HepG2 (cell line): ENCODE measurements around the gene PMFBP1. TPM values are rescaled to one million over a fixed set of nuclear protein-coding genes. Genes with fewer than 3 reads are reported as not detected.
A peak's percentile ranks its signal among the peaks of the same experiment; 100 is the strongest.

ENCODE experiments used
- ATAC-seq: fragments of 200-7000 bp; cut with Tn5 transposase; 3 replicates; pipeline ENCODE4 v1.9.1; 2020; ENCODE audit warnings: mild to moderate bottlenecking, moderate library complexity
- BruUV-seq: library from RNA; stranded (reverse); fragments of 400-500 nt; replicated peaks from 2 replicates; lab custom pipeline; 2021; lab: Mats Ljungman, UMichigan
- CTCF ChIA-PET: fragments of 300-600 bp; formaldehyde crosslinking; extraction: SDS; loops from one replicate; lab custom pipeline; 2021; ENCODE audit warnings: low total read pairs, inconsistent platforms, low intra/inter-chr PET ratio; lab: Yijun Ruan, JAX
- POLR2A ChIA-PET: fragments of 350-600 bp; sonication (Branson Sonifier 250); formaldehyde crosslinking; loops from one replicate; lab custom pipeline; 2020; ENCODE audit warnings: antibody characterized with exemption, inconsistent platforms; lab: Yijun Ruan, JAX
- DNase-seq: peaks from one replicate; pipeline ENCODE4 v3.0.0-alpha.2; 2015; ENCODE audit warnings: low spot score
- FAIRE-seq: peaks from 3 replicates; lab custom pipeline; 2011; peaks lifted over from hg19 to GRCh38; lab: Jason Lieb, UNC
- H2AFZ ChIP-seq: one replicate; pipeline ENCODE4 v1.6.1; 2011; ENCODE audit warnings: low read length, inconsistent platforms
- H3K27ac ChIP-seq: fragments of 300-600 bp; 3 replicates; pipeline ENCODE4 v1.8.0; 2011; ENCODE audit warnings: mixed run types, mild to moderate bottlenecking, mixed read lengths, low read length, inconsistent platforms; ENCODE audit not compliant: insufficient read depth; ENCODE audit errors: extremely low read length
- H3K27me3 ChIP-seq, 2 experiments: fragments of 200-600 bp in 1 of 2; 2 replicates in 1 of 2; 3 replicates in 1 of 2; pipeline versions ENCODE4 v1.6.0 to v1.8.0; 2011; ENCODE audit warnings: low read length in 2 of 2, mild to moderate bottlenecking in 2 of 2, moderate library complexity in 2 of 2, inconsistent platforms in 1 of 2; ENCODE audit not compliant: insufficient read depth in 2 of 2, control insufficient read depth in 1 of 2
- H3K36me3 ChIP-seq, 2 experiments: fragments of 200-600 bp in 1 of 2; replicated peaks in 1 of 2; 2 replicates in 1 of 2; 3 replicates in 1 of 2; pipeline versions ENCODE4 v1.5.1 to v1.8.0; 2011; ENCODE audit warnings: low read length in 2 of 2, inconsistent platforms in 1 of 2; ENCODE audit not compliant: insufficient read depth in 2 of 2, control insufficient read depth in 1 of 2
- H3K4me1 ChIP-seq: 2 replicates; pipeline ENCODE4 v1.5.1; 2012; ENCODE audit warnings: low read length, inconsistent platforms; ENCODE audit not compliant: insufficient read depth
- H3K4me2 ChIP-seq: 2 replicates; pipeline ENCODE4 v1.6.0; 2011; ENCODE audit warnings: low read depth, low read length, inconsistent platforms
- H3K4me3 ChIP-seq, 3 experiments: fragments of 200-600 bp in 1 of 3; sonication (generic), shearing (Covaris generic) in 1 of 3; replicated peaks in 1 of 3; 2 replicates each; pipeline ENCODE4 v1.5.1; 2011 to 2016; ENCODE audit warnings: low read length in 3 of 3, inconsistent platforms in 2 of 3, low read depth in 2 of 3, mild to moderate bottlenecking in 2 of 3, control low read depth in 1 of 3, mixed read lengths in 1 of 3; ENCODE audit not compliant: insufficient read depth in 1 of 3
- H3K79me2 ChIP-seq: one replicate; pipeline ENCODE4 v1.6.1; 2011; ENCODE audit warnings: low read length, inconsistent platforms; ENCODE audit not compliant: insufficient read depth
- H3K9ac ChIP-seq: 2 replicates; pipeline ENCODE4 v1.6.0; 2011; ENCODE audit warnings: mild to moderate bottlenecking, low read depth, low read length, inconsistent platforms; ENCODE audit not compliant: insufficient read depth
- H3K9me3 ChIP-seq: 2 replicates; pipeline ENCODE4 v1.5.1; 2012; ENCODE audit warnings: mild to moderate bottlenecking, low read length
- H4K20me1 ChIP-seq: 2 replicates; pipeline ENCODE4 v1.6.0; 2011; ENCODE audit warnings: inconsistent platforms, mild to moderate bottlenecking, low read length, moderate library complexity; ENCODE audit not compliant: insufficient read depth
- BORCS8-MEF2B ChIP-seq: sonication (generic); formaldehyde crosslinking; IDR thresholded peaks from 2 replicates; pipeline ENCODE4 v1.8.0; 2022; ENCODE audit warnings: mild to moderate bottlenecking, missing genetic modification reagents
- HHEX ChIP-seq: IDR thresholded peaks from 2 replicates; pipeline ENCODE4 v1.6.1; 2016; ENCODE audit warnings: control low read depth
- IKZF5 ChIP-seq: IDR thresholded peaks from 2 replicates; pipeline ENCODE4 v1.6.1; 2018; ENCODE audit warnings: missing genetic modification reagents, mild to moderate bottlenecking, missing compliant biosample characterization
- MNT ChIP-seq: fragments of 450-650 bp; IDR thresholded peaks from 2 replicates; pipeline ENCODE4 v1.6.1; 2016
- SNAPC5 ChIP-seq: sonication (generic); formaldehyde crosslinking; IDR thresholded peaks from 2 replicates; pipeline ENCODE4 v1.8.1; 2023; ENCODE audit warnings: mild to moderate bottlenecking, missing genetic modification reagents, borderline replicate concordance
- SSRP1 ChIP-seq: IDR thresholded peaks from 2 replicates; pipeline ENCODE4 v1.6.1; 2016; ENCODE audit warnings: control low read depth
- ZBTB43 ChIP-seq: sonication (generic); formaldehyde crosslinking; conservative IDR thresholded peaks from 2 replicates; pipeline ENCODE4 v1.4.0; 2020; ENCODE audit warnings: missing genetic modification reagents
- ZNF101 ChIP-seq: sonication (generic); formaldehyde crosslinking; IDR thresholded peaks from 2 replicates; pipeline ENCODE4 v1.4.0; 2020; ENCODE audit warnings: mild to moderate bottlenecking, low read depth, missing genetic modification reagents, borderline replicate concordance
- WGBS: methylation state at CpG from one replicate; pipeline ENCODE4 v1.1.6; 2017; ENCODE audit warnings: low lambda C conversion rate; 5-methylcytosine and 5-hydroxymethylcytosine counted together
- in situ Hi-C: cut with HindIII; loops from 2 replicates; pipeline ENCODE4 v1.10.0; 2017; ENCODE audit warnings: low pct_unique_long_range_greater_than_20kb; ENCODE audit not compliant: extremely low pct_ligation_motif_present
- intact Hi-C: fragments of 100-400 bp; cut with micrococcal nuclease; formaldehyde crosslinking; loops from one replicate; pipeline ENCODE4 v1.10.0; 2022; ENCODE audit not compliant: unreplicated experiment
- polyA plus RNA-seq, 8 experiments: library from polyadenylated mRNA; depleted of rRNA in 3 of 8; stranded (reverse) in 7 of 8; unstranded in 1 of 8; fragments of >200 nt; fragmentation: Illumina TruSeq in 4 of 8; extraction: Trizol in 4 of 8; gene quantifications; 2 replicates each; pipeline versions ENCODE4 v1.2.1 to v1.2.3, GENCODE V29; 2011 to 2016; ENCODE audit warnings: low read depth in 4 of 8, missing spikeins in 1 of 8, mixed read lengths in 1 of 8; ENCODE audit not compliant: insufficient read depth in 1 of 8
- total RNA-seq, 5 experiments: library from RNA; depleted of rRNA; stranded (reverse); fragments of >200 nt; fragmentation: Illumina TruSeq; extraction: Trizol; gene quantifications; 2 replicates each; pipeline ENCODE4 v1.2.3, GENCODE V29; 2016; ENCODE audit warnings: low read depth in 1 of 5

PMFBP1 gene
- total and polyA plus RNA-seq, 2 of the 13 experiments (the other 11 are each of a cell fraction or from before 2014, with no cell fraction given): 1.9 to 3.8 TPM

- TF ChIP-seq ZBTB43 (CRISPR knock-in tag): no peak
- TF ChIP-seq SSRP1 (CRISPR knock-in tag): no peak
- TF ChIP-seq SNAPC5 (CRISPR knock-in tag): no peak
- TF ChIP-seq IKZF5 (CRISPR knock-in tag): no peak
- TF ChIP-seq ZNF101 (CRISPR knock-in tag): no peak
Measured at GRCh38 chr16:72109300-72109699, 62.7 kb downstream of the PMFBP1 start (continued).

- ATAC-seq (no peak), DNase-seq (no peak), FAIRE-seq (no peak)
- no peak overlapping the region for H3K4me2 ChIP-seq
- no peaks in the 10 kb centered on the region for H3K27me3 ChIP-seq
- H3K36me3 ChIP-seq: peaks cover 78 to 95% of the 10 kb centered on the region in 2 experiments
- H3K27ac ChIP-seq: no peak overlapping the region
- 93% methylated on average over 14 of the region's 16 CpGs for WGBS
- H2AFZ ChIP-seq: no peak overlapping the region
- no peaks in the 10 kb centered on the region for H4K20me1 ChIP-seq
- ChIA-PET POLR2A (no interaction called here), CTCF (no interaction called here)
- no peak for TF ChIP-seq HHEX (CRISPR knock-in tag)
- 0 out of 2 replicates have a peak, but pooled peaks have one; percentile 21 for TF ChIP-seq BORCS8-MEF2B (CRISPR knock-in tag)
- 0 out of 2 replicates have a peak, but pooled peaks have one; percentile 9 for TF ChIP-seq MNT
- no peaks in the 10 kb centered on the region for H3K9me3 ChIP-seq
- H3K79me2 ChIP-seq: no peaks in the 10 kb centered on the region
- in situ Hi-C loops (no loop called here), intact Hi-C loops (no loop called here)
- H3K9ac ChIP-seq: no peak overlapping the region
- no TSS peak for BruUV-seq
- H3K4me3 ChIP-seq: no peak overlapping the region
- H3K4me1 ChIP-seq: no peaks in the 10 kb centered on the region
Measured at GRCh38 chr16:72108353-72109102, 63.4 kb downstream of the PMFBP1 start.
